ENCODE measurements around the gene PHIP.
A peak's percentile ranks its signal among the peaks of the same experiment; 100 is the strongest.

PHIP gene

GRCh38 chr6:79009819-79010218, 68.2 kb downstream of the PHIP start:
- H3K27me3 Mint-ChIP-seq, result no peaks in the 10 kb centered on the region
- H3K9me3 Mint-ChIP-seq, result no peaks in the 10 kb centered on the region
- H3K36me3 Mint-ChIP-seq (ENCODE audit: low read depth), result peaks cover 71% of the 10 kb centered on the region
- H3K27ac Mint-ChIP-seq, result no peak overlapping the region
- DNase-seq, result no peak
- no peak overlapping the region for H3K4me3 Mint-ChIP-seq
- peaks cover 17% of the 10 kb centered on the region for H3K4me1 Mint-ChIP-seq (ENCODE audit: low read depth)

- H3K36me3 Mint-ChIP-seq (ENCODE audit: low read depth), result peaks cover 72% of the 10 kb centered on the region
- peaks cover 11% of the 10 kb centered on the region for H3K4me1 Mint-ChIP-seq (ENCODE audit: low read depth)
Measured at GRCh38 chr6:79005497-79005896, 72.6 kb downstream of the PHIP start.

GRCh38 chr6:79005024-79005423, 73.0 kb downstream of the PHIP start:
- H3K4me3 Mint-ChIP-seq, result no peak overlapping the region
- H3K27ac Mint-ChIP-seq, result no peak overlapping the region
- no peaks in the 10 kb centered on the region for H3K27me3 Mint-ChIP-seq
- peaks cover 9% of the 10 kb centered on the region for H3K4me1 Mint-ChIP-seq (ENCODE audit: low read depth)
- DNase-seq, result no peak
- no peaks in the 10 kb centered on the region for H3K9me3 Mint-ChIP-seq
- peaks cover 73% of the 10 kb centered on the region for H3K36me3 Mint-ChIP-seq (ENCODE audit: low read depth)

More at GRCh38 chr6:79005497-79005896, 72.6 kb downstream of the PHIP start:
- no peaks in the 10 kb centered on the region for H3K9me3 Mint-ChIP-seq
- no peak for DNase-seq
- H3K27me3 Mint-ChIP-seq, result no peaks in the 10 kb centered on the region
- no peak overlapping the region for H3K4me3 Mint-ChIP-seq
- no peak overlapping the region for H3K27ac Mint-ChIP-seq

- no peaks in the 10 kb centered on the region for H3K27me3 Mint-ChIP-seq
- H3K36me3 Mint-ChIP-seq (ENCODE audit: low read depth), result peaks cover 73% of the 10 kb centered on the region
- DNase-seq, result no peak
Measured at GRCh38 chr6:79004239-79004638, 73.8 kb downstream of the PHIP start.

GRCh38 chr6:79001415-79001814, 76.6 kb downstream of the PHIP start:
- no peak overlapping the region for H3K4me3 Mint-ChIP-seq

More at GRCh38 chr6:79004239-79004638, 73.8 kb downstream of the PHIP start:
- no peak overlapping the region for H3K27ac Mint-ChIP-seq
- peaks cover 9% of the 10 kb centered on the region for H3K4me1 Mint-ChIP-seq (ENCODE audit: low read depth)
- no peak overlapping the region for H3K4me3 Mint-ChIP-seq
- H3K9me3 Mint-ChIP-seq, result no peaks in the 10 kb centered on the region

GRCh38 chr6:78999737-79000136, 78.3 kb downstream of the PHIP start:
- no peak overlapping the region for H3K27ac Mint-ChIP-seq
- H3K36me3 Mint-ChIP-seq (ENCODE audit: low read depth), result peaks cover 85% of the 10 kb centered on the region
- H3K4me3 Mint-ChIP-seq, result no peak overlapping the region
- no peaks in the 10 kb centered on the region for H3K27me3 Mint-ChIP-seq
- no peak for DNase-seq
- peaks cover 4% of the 10 kb centered on the region for H3K4me1 Mint-ChIP-seq (ENCODE audit: low read depth)
- no peaks in the 10 kb centered on the region for H3K9me3 Mint-ChIP-seq

More at GRCh38 chr6:79001415-79001814, 76.6 kb downstream of the PHIP start:
- H3K9me3 Mint-ChIP-seq, result no peaks in the 10 kb centered on the region
- peaks cover 5% of the 10 kb centered on the region for H3K4me1 Mint-ChIP-seq (ENCODE audit: low read depth)
- H3K36me3 Mint-ChIP-seq (ENCODE audit: low read depth), result peaks cover 75% of the 10 kb centered on the region
- no peak for DNase-seq
- H3K27ac Mint-ChIP-seq, result no peak overlapping the region
- no peaks in the 10 kb centered on the region for H3K27me3 Mint-ChIP-seq

- no peaks in the 10 kb centered on the region for H3K9me3 Mint-ChIP-seq
Measured at GRCh38 chr6:78995946-78996345, 82.1 kb downstream of the PHIP start.

GRCh38 chr6:78995346-78995745, 82.7 kb downstream of the PHIP start:
- no peak for DNase-seq
- Mint-ChIP-seq H3K9me3 (no peaks in the 10 kb centered on the region), H3K4me3 (no peak overlapping the region), H3K27ac (no peak overlapping the region), H3K4me1 (ENCODE audit: low read depth) (peaks cover 5% of the 10 kb centered on the region), H3K36me3 (ENCODE audit: low read depth) (peaks cover 90% of the 10 kb centered on the region), H3K27me3 (no peaks in the 10 kb centered on the region)

More at GRCh38 chr6:78995946-78996345, 82.1 kb downstream of the PHIP start:
- Mint-ChIP-seq H3K27me3 (no peaks in the 10 kb centered on the region), H3K4me3 (no peak overlapping the region), H3K36me3 (ENCODE audit: low read depth) (peaks cover 89% of the 10 kb centered on the region), H3K4me1 (ENCODE audit: low read depth) (peaks cover 5% of the 10 kb centered on the region), H3K27ac (peak overlapping the region; percentile 28)
- DNase-seq, result no peak

GRCh38 chr6:78993955-78994354, 84.1 kb downstream of the PHIP start:
- Mint-ChIP-seq H3K36me3 (ENCODE audit: low read depth) (peaks cover 95% of the 10 kb centered on the region), H3K27me3 (no peaks in the 10 kb centered on the region), H3K9me3 (no peaks in the 10 kb centered on the region), H3K4me1 (ENCODE audit: low read depth) (peaks cover 5% of the 10 kb centered on the region), H3K27ac (no peak overlapping the region), H3K4me3 (no peak overlapping the region)
- DNase-seq, result no peak

- H3K27me3 Mint-ChIP-seq, result no peaks in the 10 kb centered on the region
- no peak overlapping the region for H3K4me3 Mint-ChIP-seq
- no peak for DNase-seq
- H3K9me3 Mint-ChIP-seq, result no peaks in the 10 kb centered on the region
- H3K4me1 Mint-ChIP-seq (ENCODE audit: low read depth), result peaks cover 1% of the 10 kb centered on the region
- H3K36me3 Mint-ChIP-seq (ENCODE audit: low read depth), result peaks cover 90% of the 10 kb centered on the region
- H3K27ac Mint-ChIP-seq, result no peak overlapping the region
Measured at GRCh38 chr6:78989191-78989590, 88.9 kb downstream of the PHIP start.

- Mint-ChIP-seq H3K27ac (no peak overlapping the region), H3K4me1 (ENCODE audit: low read depth) (no peaks in the 10 kb centered on the region), H3K9me3 (no peaks in the 10 kb centered on the region), H3K27me3 (no peaks in the 10 kb centered on the region), H3K36me3 (ENCODE audit: low read depth) (peaks cover 92% of the 10 kb centered on the region), H3K4me3 (no peak overlapping the region)
- DNase-seq, result no peak
Measured at GRCh38 chr6:78986161-78986560, 91.9 kb downstream of the PHIP start.

GRCh38 chr6:78984225-78984950, 93.7 kb downstream of the PHIP start:
- H3K36me3 Mint-ChIP-seq (ENCODE audit: low read depth), result peaks cover 91% of the 10 kb centered on the region
- no peak for DNase-seq
- no peaks in the 10 kb centered on the region for H3K4me1 Mint-ChIP-seq (ENCODE audit: low read depth)
- H3K27ac Mint-ChIP-seq, result no peak overlapping the region
- H3K27me3 Mint-ChIP-seq, result no peaks in the 10 kb centered on the region
- H3K4me3 Mint-ChIP-seq, result no peak overlapping the region
- H3K9me3 Mint-ChIP-seq, result no peaks in the 10 kb centered on the region

GRCh38 chr6:78967191-78967590, 110.9 kb downstream of the PHIP start:
- Mint-ChIP-seq H3K36me3 (ENCODE audit: low read depth) (peaks cover 77% of the 10 kb centered on the region), H3K27me3 (no peaks in the 10 kb centered on the region), H3K4me3 (no peak overlapping the region), H3K9me3 (no peaks in the 10 kb centered on the region), H3K4me1 (ENCODE audit: low read depth) (no peaks in the 10 kb centered on the region), H3K27ac (no peak overlapping the region)
- DNase-seq, result no peak

GRCh38 chr6:78966542-78966941, 111.5 kb downstream of the PHIP start:
- no peak for DNase-seq
- Mint-ChIP-seq H3K27me3 (no peaks in the 10 kb centered on the region), H3K4me3 (no peak overlapping the region), H3K4me1 (ENCODE audit: low read depth) (no peaks in the 10 kb centered on the region), H3K36me3 (ENCODE audit: low read depth) (peaks cover 82% of the 10 kb centered on the region), H3K27ac (no peak overlapping the region), H3K9me3 (no peaks in the 10 kb centered on the region)

- no peak overlapping the region for H3K4me3 Mint-ChIP-seq
- H3K4me1 Mint-ChIP-seq (ENCODE audit: low read depth), result no peaks in the 10 kb centered on the region
- no peak overlapping the region for H3K27ac Mint-ChIP-seq
- no peak for DNase-seq
- peaks cover 82% of the 10 kb centered on the region for H3K36me3 Mint-ChIP-seq (ENCODE audit: low read depth)
- no peaks in the 10 kb centered on the region for H3K27me3 Mint-ChIP-seq
- no peaks in the 10 kb centered on the region for H3K9me3 Mint-ChIP-seq
Measured at GRCh38 chr6:78962448-78962847, 115.6 kb downstream of the PHIP start.
